Caki2 (cell line): ENCODE data around the gene NEUROD2. TPM values are rescaled to one million over a fixed set of nuclear protein-coding genes. Genes with fewer than 3 reads are reported as not detected.
"Not testable (repeated sequence)": the region's sequence is repeated elsewhere in the genome, so short reads cannot be mapped to it uniquely, and the experiment has no call there.

Source experiments
- DNase-seq: peaks from one replicate; pipeline ENCODE4 v3.0.0-alpha.2; 2015; ENCODE audit warnings: low read depth
- in situ Hi-C: cut with HindIII; loops from 2 replicates; pipeline ENCODE4 v1.10.0; 2016; ENCODE audit warnings: low sequenced_read_pairs, low pct_unique_long_range_greater_than_20kb, mixed read lengths
- total RNA-seq: library from RNA; depleted of rRNA; stranded (reverse); fragments of >200 nt; shearing (Covaris generic); gene quantifications from 2 replicates; pipeline ENCODE4 v1.2.3, GENCODE V29; 2014; ENCODE audit warnings: low replicate concordance

The NEUROD2 gene
- total RNA-seq, 1 experiment from 2014 or later, result not detected

DNA sequence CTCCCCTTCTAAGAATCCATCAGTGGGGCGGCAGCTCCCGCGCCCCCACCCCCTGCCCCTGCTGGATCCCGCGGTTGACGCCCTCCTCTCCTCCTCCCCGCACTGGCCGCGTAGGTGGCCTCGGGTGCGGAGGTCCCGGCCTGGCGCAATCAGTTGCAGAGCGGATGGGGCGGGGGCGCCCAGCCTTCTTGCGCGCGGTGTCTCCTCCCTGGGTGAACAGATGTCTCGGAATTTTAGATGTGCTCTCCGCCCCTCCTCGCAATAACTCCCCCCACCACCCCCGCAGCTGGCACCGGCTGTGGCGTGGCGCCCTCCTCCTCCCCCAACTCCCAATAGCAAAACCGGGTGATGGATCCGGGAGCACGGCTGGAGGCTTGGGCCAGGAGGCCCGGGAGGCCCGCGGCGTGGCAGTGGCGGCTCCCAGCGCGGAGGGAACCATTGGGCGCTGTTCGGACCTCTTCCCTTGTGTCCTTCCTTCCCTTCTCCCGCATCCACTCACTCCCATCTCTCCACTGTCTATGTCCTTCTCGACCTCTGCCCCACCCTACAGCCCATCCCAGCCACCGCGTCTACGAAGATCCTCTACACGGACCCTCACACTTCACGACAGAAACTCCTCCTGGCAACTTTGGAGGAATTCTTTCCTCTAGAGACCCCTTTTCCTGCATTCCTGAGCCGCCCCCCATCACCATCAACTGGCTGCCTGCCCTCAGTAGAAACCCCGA, 11.0 kb downstream of the NEUROD2 start:
- in situ Hi-C loops, result no loop called here
- no peak for DNase-seq

DNA sequence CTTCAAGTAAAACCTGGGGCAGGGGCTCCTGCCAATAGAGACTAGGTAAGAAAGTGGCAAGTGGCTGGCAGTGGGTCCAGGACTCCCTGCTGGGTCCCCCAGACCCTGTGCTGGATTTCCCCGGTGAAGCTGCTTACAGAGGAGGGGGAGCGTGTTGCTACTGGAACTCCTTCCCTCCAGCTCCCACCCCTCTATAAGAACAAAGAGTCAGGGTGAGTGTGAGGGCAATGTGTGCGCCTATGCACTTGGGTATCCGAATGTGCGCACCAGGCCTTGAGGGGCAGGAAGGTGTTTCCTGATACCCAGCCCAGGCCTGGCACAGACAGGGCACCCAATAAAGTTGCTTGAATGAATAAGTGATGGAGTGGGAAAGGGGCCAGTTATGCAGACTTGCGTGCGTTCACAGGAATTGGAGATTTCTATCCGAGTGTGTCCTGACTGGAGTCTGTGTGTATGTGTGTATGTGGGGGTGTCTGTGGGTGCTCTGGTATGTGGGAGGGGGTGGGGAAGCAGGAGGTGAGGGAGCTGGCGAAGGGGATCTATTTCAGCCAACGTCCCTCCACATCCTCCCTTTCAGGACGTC, 11.7 kb downstream of the NEUROD2 start:
- DNase-seq, result no peak
- in situ Hi-C loops, result no loop called here

DNA sequence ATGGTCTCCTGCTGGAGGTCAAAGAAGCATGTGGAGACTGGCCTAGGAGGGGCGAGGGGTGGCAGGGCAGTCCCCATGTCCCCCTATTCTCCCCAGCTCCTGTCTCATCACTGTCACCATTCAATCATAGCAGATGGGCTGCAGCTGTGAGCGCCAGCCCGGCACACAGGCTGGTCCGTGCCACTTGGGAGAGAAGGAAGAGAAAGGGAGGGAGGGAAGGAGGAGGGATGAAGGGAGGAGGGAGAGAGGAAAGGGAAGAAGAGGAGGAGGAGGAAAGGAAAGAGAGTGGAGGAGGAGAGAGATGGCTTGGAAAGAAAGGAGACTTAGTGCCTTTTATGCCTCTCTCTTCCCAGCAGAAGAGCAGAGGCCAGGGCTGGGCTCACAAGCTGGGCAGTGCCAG, 12.4 kb downstream of the NEUROD2 start:
- in situ Hi-C loops, result no loop called here
- DNase-seq, result no peak

DNA sequence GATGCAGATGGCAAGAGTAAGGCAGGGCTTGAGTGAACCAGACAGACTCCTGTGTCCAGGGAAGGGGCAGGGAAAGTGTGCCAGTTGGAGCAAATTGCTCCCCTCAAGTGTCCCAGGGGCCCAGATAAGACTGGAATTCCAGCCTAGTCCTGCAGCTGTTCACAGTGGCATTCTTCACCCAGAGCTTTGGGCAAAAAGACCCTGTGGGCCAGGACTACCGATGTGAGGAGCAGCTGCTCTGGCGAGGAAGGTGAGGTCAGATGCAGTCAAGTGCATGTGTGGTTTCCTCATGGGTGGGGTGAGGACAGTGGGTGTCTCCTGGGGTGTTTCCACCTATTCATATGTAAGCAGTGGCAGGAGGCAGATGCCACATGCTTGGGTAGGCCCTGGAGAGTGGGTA, 14.3 kb downstream of the NEUROD2 start:
- no peak for DNase-seq
- in situ Hi-C loops, result no loop called here

DNA sequence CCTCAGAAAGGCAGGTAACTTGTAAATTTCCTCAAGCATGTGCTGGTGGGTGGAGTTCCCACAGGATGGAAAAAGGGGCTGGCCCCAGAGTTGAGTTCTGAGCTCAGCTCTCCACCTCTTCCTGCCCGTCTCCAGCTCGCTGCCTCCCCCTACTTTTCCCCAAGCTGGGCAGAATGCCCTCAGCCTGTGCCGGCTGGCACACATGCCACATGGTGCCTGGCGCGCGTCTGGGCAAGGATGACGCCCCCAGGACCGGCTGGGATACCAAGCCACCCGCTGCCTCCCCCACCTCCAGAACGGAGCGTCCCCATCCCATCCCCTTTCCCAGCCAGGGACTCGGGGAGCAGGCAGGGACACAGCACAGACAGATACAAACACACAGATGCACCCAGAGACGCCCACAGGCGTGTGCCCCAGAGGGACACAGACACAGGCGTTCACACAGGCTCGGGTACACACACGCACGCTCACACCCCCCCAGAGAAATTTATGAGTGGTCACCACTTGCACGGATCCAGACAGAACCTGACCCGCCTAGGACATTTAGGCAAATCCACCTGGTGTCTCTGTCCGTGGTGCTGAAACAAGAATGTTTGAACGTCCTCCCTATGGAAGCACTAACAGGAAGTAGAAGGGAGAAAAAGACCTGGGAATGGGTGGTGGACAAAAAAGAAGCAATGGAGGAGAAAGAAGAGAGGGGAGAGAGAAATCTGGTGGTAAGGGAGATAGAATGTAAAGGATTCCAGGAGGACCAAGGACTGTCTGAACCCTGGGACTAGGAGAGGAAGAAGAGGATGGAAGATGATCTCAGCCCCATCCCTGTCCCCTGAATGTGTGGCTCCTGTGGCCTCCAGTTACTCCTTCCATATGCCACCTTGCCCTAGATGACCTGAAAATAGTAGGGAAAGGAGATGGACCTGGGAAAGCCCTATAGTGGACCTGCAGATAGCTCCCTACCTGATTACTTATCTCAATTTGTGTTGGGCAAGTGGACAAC, 15.5 kb downstream of the NEUROD2 start:
- peak; percentile 71 for DNase-seq

DNA sequence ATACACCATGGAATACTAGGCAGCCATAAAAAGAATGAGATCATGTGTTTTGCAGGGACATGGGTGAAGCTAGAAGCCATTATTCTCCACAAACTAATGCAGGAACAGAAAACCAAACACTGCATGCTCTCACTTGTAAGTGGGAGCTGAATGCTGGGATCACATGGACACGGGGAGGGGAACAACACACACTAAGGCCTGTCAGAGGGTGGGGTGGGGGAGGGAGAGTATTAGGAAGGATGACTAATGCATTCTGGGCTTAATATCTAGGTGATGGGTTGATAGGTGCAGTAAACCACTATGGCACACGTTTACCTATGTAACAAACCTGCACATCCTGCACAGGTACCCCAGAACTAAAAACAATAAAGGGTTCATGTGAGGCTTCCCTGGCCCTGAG, 17.5 kb downstream of the NEUROD2 start:
- in situ Hi-C loops, DNase-seq: not testable (repeated sequence)

More for the DNA sequence above, 15.5 kb downstream of the NEUROD2 start:
- in situ Hi-C loops, result no loop called here

DNA sequence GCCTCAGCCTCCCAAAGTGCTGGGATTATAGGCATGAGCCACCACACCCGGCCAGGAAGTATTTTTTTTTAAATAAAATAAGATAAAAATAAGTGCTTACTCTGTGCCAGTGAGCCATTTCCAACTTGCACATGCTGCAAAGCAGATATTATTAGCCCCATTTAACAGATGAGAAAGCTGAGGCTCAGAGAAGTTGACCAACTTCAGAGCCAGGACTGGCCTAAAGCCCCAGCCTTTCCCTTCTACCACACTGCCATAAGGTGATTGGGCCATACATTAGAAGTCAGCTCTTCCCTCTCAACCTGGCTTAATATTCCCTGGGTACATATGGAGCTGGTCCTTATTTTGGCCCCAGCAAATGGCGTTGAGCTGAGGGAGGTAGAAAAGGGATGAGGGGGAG, 25.1 kb downstream of the NEUROD2 start:
- DNase-seq, result no peak
- in situ Hi-C loops, result no loop called here

DNA sequence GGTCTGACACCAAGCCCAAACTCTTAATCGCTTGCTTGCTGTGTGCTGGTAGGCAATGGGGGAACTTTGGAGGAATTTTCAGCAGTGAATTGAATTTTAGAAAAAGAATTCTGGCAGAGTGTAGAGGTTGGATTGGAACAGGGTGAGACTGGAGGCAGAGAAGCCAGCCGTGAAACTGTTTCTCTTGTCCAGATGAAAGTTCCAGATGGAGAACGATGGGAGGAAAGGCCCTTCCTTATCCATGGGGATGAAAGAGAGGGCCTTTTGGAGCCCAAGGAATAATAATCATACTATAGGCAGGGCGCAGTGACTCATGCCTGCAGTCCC, 26.0 kb downstream of the NEUROD2 start:
- no peak for DNase-seq
- in situ Hi-C loops, result no loop called here

DNA sequence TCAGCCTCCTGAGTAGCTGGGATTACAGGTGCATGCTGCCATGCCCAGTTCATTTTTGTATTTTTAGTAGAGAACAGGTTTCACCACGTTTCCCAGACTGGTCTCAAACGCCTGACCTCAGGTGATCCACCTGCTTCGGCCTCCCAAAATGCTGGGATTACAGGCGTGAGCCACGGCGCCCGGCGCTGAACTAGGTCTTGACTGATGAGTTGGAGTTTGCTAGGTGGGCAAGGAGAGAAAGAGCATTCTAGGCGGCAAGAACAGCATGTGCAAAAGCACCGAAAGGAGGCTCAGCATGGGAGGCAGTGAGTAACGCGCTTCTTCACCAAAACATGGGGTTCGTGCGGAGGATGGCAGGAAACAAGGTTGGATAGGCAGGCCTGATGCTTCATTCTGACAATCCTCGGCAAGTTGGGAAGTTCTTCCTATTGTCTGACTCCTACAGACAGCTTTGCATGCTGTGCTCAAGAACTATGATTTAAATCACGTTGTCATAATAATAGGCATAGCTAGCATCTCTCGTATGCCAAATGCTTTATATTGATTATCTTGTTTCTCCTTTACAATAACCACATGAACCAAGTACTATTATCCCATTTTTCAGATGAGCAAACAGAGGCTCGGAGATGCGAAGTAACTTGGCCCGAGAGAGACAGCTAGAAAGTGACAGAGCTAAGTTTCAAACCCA, 26.5 kb downstream of the NEUROD2 start:
- in situ Hi-C loops, result no loop called here
- DNase-seq, result no peak

DNA sequence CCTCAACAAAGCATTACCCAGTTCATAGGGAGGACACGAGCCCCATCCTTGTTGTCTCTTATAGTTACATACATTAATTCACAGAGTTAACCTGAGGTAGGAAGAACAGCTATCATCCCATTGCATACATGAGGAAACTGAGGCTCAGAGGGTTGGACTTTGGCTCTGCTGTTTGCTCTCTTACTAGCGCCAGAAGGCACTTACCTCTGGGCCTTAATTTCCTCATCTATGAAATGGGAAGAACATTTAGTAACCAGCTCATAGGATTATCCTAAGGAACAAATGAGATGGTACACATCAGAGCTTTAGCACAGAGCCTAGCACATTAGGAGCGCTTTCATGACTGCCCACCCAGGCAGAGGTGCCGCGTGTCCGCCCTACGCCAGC, 27.6 kb downstream of the NEUROD2 start:
- in situ Hi-C loops, result no loop called here
- DNase-seq, result no peak

DNA sequence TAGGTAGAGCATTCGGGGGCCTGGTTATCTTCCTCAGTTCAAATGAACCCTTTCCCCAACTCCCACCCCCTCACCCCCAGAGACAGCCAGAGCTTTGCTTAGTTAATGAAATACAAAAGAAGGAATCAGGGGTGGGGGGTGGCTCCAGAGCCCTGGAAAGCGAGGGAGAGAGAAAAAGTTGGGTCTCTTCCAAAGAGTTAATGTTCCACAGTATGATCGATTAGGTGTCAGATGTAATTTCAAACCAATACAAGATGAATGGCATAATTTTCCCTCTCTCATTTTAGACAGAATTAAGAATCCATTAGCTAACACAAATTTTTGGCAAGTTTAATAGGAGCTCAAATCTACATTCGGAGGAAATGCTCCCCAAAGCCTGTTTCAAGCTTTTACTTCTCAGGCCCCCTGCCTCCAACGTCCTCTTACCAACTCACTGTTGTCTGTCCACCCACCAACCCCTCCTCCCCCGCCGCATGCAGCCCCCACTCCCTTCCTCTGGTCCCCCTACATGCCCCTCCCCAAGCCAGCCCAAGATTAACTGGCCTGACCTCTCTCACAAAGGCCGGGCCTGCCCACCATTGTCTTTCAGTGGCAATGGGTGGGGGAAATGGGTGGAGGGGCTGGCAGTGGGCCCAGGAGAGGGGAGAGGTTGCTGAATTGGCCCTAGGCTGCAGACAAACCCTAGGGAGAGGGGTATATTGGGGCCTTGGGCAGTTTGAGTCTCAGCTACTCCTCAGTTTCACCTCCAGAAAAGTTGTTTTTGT, 28.2 kb downstream of the NEUROD2 start:
- no peak for DNase-seq
- in situ Hi-C loops, result no loop called here

DNA sequence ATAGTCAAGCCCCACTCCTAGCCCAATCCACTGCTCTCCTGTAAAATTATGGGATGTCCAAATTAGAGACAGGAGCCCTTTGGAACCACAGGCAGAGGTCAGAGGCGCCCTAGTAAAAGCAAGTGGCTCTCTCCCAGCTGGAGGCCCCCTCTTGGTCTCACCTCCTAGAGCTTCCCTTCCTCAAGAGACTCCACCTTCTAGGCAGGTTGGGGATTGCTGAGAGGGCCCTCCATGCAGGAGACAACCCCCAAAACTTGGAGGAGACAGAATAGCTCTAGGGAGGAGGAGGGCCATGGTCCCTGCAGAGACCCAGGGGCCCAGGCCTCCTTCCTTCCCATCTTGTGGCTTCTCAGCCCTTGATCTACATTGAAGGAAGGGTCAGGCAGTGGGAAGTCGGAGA, 29.4 kb downstream of the NEUROD2 start:
- no peak for DNase-seq
- in situ Hi-C loops, result no loop called here

DNA sequence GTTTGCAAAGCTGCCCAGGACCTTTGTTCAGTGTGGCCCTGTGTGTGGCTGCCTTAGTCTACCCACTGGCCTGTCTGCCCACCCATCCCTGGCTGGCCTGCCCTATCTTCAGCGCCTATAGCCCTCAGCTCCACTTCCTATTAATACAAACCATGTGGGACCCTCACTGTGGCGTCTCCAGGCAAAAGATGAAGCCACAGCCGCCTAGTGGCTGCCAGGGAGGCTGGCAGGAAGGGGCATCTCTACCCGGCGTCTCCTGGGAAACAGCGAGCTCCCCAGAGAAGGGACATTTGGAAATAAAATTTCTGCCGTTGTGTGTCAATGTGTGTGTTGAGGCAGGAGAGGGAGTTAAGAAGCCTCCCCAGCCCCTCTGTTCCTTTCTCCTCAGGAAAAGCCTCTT, 31.5 kb downstream of the NEUROD2 start:
- in situ Hi-C loops, result no loop called here
- DNase-seq, result no peak

DNA sequence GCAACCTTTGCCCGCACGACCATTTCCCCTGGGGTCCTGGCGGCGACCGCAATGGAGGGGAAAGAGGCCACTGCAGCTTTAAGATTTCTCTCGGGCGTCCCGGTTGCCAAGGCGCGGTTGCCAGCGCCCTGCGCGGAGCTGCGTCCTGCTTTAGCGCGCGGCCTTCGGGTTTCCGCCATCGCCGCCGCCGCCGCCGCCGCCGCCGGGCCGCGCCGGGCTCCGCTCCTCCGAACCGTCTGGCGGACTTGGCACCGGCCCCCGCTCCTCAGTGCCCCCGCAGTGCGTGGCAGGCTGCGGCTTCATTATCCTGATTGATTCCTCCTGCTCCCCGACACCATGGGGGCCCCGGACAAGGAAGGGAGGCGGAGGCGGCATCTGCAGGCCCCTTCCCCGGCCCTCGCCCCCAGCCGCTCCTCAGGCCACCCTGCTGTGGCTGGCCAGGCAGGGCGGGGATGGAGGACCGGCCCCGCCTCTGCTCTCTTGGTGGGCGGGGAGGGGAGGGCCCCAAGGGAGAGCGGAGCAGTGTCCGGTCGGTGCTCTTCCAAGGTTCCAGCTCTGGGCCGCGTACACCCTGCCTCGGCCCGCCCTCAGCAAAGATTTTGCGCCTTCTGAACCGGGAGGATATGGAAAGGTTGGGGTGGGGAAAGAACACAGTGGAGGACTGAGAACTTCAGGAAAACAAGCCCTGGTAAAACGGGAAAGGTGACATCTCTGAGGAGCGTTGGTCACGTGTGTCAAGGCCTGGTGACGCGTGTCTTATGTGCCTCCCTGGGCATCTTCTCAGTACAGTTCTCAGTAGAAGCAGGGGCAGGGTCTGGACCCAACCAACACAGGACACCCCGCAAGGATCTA, 34.0 kb downstream of the NEUROD2 start:
- peak; percentile 82 for DNase-seq
- in situ Hi-C loops, result no loop called here

DNA sequence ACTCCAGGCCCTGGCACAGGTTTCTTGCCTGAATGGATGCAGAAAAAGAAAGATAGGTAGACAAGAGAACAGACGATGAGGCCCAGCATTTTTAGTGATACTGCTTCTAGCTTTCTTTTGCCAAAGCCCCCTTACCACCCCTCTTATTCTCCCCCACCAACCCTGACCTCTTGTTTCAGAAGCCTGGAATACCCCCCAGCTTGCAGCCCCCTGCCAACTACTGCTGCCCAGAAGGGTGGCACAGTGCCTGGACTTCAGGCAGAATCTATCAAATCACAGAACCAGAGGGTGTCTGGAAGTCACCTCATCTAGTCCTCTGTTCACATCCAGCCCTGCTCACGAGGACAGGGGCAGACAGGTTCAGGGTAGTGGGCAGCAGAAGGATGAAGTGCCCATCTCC, 35.6 kb downstream of the NEUROD2 start:
- no peak for DNase-seq
- in situ Hi-C loops, result no loop called here

DNA sequence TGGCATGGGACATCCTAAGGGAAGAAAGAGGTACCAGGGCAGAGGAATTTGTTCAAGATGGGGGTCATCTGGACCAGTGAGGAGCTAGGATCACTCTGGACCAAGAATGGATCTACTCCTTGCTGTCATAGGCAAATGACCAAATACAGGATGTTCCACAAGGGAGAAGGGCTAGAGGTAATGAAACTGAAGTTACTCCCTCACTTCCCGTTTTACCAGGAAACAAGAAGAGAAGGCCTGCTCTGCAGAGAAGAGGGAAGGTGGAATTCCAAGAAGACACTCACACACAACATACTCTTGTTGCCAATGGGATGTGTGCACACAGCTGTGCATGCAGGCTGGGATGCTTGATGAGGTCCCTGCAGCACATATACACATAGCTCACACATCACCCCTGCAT, 38.6 kb downstream of the NEUROD2 start:
- in situ Hi-C loops, result no loop called here
- DNase-seq, result no peak

DNA sequence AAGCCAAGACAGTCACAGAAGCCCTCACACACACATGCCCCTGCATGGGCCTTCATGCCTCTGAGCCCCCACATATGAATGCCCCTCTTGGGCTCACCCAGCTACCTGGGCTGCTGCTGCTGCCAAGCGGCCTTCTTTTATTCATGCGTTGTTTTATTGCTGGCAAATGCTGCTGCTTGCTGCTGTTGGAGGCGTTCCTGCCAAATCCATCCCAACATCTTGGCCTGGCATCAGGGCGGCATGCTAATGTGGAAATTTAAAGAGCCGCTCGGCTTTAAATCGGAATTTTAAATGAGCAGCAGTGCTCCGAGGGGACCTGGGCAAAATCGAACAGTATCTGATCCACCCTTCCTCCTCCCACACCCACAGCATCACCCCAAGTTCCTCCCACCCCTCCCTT, 39.0 kb downstream of the NEUROD2 start:
- DNase-seq, result no peak
- in situ Hi-C loops, result no loop called here
